GM21576 (cell line): ENCODE data around the gene AP2M1.

Source experiments
- ATAC-seq: cut with Tn5 transposase; IDR thresholded peaks from one replicate; pipeline ENCODE4 v1.9.1; 2021; ENCODE audit warnings: mild to moderate bottlenecking, moderate library complexity; ENCODE audit not compliant: unreplicated experiment

The AP2M1 gene

DNA sequence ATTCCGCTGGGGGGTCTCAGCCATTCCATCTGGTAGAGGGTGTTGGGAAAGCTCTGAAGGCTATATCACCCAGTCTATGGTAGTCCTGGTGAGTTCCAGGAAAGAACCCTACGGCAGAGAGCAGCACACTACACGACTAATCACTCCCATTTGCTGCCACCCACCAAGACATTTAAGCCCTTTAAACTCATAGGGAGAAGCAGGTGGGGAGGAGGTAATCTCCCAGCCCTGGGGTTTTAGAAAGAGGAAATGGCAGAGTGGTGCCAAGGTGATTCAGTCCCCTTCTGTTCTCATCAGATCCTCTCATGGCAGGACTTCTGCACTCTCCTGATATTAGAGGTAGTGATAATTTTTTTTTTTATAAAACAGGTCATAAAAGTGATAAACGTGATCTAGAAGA, 44.2 kb downstream of the AP2M1 start:
- no peak for ATAC-seq

DNA sequence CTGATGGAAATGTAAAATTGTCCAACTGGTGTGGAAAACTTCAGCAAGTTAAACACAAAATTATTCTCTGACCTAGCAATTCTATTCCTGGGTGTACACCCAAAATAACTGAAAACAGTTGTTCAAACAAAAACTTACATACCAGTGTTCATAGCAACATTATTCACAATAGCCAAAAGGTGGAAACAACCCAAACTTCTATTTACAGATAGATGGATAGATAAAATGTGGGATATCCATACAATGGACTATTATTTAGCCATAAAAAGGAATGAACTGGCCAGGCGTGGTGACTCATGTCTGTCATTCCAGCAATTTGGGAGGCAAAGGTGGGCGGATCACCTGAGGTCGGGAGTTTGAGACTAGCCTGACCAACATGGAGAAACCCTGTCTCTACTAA, 47.9 kb downstream of the AP2M1 start:
- ATAC-seq, result no peak

DNA sequence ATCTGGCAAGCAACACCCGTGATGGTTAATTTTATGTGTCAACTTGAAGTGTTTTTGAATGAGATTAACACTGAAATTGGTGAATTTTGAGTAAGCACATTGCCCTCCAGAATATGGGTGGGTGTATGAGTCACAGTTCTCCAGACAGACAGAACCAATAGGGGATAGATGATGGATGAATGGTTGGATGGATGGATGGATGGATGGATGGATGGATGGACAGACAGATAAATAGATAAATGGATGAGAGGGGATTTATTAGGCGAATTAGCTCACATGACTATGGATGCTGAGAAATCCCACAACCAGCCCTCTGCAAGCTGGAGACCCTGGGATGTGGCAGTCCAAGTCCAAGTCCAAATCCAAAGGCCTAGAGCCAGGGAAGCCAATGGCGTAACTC, 49.3 kb downstream of the AP2M1 start:
- no peak for ATAC-seq

DNA sequence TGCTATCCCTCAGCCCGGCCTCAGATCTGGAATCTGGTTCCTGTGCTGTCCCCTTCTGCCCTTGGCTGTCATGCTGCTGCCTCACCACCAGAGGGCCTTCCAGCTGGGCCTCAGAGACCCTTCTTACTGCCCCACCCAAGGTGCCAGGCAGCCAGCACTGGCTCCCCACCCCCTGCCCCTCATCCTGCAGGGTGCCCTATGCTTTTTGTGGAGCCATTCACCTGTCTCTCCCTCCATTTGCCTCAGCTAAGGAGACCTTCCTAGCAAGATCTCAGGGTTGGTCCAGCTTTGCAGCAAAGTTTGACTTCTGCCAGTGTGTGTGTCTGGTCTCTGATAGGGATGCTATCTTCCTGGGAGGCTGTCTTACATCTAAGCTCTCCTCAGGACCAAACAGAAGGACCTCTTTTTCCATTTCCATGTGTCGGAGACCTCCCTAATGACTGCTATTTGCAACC, 52.9 kb downstream of the AP2M1 start:
- peak; percentile 43 for ATAC-seq

DNA sequence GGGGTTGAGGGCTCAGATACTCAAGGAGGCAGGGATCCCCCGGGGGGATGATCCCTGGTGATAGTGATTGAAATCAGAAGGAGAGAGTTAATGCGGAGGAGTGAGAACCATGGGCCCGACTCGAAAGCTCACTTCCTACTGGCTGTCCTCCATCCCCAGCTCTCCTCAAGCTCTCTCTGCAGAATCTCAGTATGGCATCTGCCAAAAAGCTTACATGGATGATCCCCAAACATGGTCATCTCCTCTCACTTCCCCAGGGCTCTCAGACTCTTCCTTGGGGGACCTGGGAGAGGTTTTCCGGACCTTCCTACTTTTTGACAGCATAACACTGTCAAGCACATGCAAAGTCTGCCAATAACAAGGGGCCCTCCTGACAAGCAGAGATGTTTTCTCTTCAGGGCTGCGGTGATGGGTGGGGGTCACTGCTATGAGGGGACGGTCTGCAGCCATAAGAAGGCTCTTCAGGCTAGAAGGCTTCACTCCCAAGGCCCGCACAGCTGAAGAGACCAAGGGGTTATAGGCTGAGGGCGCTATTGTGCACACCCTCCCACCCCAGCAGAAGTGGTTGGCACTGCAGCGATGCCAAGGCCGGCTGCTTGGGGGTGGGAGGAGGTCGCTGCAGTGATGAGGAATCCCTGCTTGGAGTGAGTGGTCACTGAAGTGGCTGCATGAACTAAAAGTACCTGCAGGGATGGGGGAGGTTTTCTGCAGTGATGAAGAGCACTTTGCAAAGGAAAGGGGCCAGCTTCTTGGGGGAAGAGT, 53.9 kb downstream of the AP2M1 start:
- ATAC-seq, result no peak

DNA sequence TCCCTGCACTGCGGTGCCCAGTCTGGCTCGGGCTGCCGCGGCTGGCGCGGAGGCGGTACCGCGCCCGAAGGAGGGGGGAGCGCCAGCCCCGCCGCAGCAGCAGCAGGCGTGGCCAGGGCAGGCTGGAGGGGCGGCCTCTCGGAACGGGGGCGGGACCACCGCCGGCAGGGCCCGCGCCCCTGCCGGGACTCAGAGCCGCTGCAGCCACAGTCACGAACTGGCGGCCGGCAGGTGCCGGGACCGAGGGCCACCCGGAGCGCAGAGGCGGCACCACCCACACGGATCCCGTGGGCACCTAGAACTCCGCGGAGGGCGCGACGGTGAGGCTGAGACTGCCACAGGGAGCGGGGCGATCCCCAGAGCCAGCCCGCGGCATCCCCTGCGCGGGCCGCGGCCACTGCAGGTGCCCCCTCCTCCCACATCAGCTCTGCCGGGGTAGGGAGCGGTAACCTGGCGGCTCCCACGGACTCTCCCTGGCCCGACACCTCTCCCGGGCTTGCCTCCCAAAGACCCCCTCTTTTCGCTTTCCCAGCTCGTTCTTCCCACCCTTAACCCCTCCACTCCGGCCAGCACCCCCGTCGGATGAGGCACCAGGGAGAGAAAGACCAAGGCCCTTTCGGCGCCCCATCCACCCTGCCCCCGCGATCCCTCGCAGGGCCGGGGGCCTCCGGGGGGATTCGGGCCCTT, 54.9 kb downstream of the AP2M1 start, which contains the start of gene VWA5B2:
Gene VWA5B2, plus strand, starts transcription at position 192 of the 687 bp plus-strand sequence. CDS start 944 bp downstream, outside the sequence.
- peak; percentile 69 for ATAC-seq

DNA sequence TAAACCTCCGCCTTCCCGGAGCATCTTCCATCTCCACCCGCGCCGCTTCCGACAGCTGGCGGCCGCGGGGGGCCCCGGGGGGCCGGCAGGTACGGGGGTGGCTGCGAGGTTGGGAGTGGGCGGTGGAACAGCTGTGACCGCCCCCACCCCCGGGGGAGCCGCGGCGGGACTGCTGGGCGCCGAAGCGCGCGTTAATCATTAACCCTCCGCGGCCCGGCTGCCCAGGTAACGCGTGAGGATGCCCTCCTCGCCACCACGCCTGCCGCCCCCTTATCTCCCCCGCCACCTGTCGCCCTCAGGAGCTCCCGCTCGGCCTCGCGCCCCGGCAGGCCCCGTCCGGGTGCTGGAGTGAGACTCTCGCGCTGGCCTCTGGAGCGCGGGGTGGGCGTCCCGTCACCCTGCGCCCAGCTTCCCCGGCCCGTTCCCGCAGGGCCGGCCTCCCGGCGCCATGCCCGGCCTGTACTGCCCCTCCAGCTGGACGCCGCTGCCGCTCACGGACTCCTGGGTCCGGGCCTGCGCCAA, 55.5 kb downstream of the AP2M1 start:
- ATAC-seq, result no peak

DNA sequence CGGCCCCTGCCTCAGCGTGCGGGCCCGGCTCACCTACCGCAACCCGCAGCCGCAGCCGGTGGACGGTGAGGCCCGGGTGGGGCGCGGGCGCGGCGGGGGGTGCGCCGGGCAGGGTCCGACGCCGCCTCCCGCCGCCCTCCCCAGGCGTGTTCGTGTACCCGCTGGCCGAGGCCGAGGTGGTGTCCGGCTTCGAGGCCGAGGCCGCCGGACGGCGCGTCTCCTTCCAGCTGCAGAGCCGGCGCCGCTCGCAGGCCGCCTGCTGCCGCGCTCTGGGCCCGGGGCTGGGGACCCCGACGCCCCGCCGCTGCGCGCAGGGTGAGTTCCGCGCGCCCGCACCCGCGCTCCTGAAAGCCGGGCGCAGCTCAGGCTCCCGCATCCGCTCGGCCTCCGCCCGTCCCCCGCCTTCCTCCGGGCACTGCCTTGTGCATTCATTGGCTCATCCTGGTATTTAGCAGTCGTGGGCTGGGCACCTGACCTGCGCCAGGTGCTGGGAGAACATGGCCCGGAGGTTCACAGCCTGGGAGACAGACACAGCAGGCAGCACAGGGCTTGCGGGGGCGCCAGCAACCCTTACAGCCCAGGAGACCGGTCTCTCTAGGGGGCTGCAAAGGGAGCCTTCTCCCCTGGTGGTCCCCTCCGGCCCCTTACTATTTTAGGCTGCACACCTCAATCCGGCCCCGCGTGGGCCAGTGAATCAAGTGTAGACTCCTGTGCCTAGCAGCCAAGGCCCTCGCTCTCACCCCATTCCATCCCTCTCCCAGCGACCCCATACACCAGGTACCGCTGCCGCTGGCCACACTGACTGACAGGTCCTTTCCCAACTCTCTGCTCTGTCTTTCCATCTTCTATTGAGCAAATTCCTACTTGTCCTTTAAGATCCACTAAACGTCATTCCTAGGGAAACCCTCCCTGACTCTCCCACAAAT, 56.2 kb downstream of the AP2M1 start:
- no peak for ATAC-seq

DNA sequence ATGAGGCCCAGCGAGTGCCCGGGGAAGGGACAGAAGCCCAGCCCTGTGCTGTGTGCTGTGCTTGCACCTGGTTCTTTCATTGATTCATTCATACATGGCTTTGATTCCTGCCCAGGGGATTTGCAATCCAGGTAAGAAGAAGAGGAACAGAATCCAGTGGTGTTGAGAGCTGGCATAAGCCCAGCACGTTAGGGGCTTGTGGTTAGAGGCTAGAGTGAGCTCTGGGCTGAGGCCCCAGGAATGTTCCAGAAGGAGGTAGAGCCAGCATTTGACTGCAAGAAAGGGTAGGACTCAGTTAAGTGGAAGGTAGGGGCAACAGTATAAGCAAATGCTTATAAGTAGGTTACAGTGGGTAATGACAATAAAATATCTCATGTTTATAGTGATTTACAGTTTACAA, 57.0 kb downstream of the AP2M1 start:
- ATAC-seq, result no peak

DNA sequence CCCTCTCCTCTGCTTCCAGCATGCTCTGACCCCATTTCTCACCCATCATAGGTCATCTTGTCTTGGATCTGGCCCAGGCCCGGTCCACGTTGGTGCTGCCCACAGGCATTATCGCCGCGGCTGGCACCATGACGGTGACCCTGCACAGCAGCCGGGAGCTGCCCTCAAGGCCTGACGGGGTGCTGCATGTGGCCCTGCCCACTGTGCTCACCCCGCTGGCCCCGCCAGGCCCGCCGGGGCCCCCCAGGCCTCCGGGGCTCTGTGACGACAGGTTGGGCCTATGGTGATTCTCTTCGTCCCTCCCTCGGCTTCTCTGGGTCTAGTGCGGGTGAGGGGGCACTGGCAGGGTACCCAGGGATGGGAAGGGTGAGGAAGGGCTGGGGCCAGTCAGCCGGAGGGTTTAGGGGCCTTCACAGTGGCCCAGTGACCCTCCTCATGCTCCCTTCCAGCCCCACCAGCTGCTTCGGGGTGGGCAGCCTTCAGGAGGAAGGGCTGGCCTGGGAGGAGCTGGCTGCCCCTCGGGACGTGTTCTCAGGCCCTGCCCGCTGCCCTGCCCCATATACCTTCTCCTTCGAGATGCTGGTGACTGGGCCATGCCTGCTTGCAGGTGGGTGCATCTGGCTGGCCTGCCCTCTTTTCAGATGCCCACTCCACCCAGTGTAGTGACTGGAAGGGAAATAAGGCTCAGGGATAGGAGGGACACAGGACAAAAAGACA, 58.6 kb downstream of the AP2M1 start:
- no peak for ATAC-seq
